Natural killer cell treated with Interleukin-12 subunit alpha and Interleukin-12 subunit beta and Interleukin-15 and Interleukin-18, amount 100 ng/mL, for 72 hours (primary cell): ENCODE results near the gene POLR3H. TPM values are rescaled to one million over a fixed set of nuclear protein-coding genes. Genes with fewer than 3 reads are reported as not detected.
A peak's percentile ranks its signal among the peaks of the same experiment; 100 is the strongest.

Experiments used
- ATAC-seq, 2 donors: fragments of 150-1000 bp; cut with Tn5 transposase in 1 of 2; sonication (Bioruptor Pico), chemical (Tn5 transposase) in 1 of 2; 2 replicates each; pipeline ENCODE4 v1.10.0; 2021
- DNase-seq: peaks from one replicate; pipeline ENCODE4 v3.0.0; 2022; ENCODE audit warnings: low spot score
- H3K27ac Mint-ChIP-seq, 2 donors: 1 replicate in 1 of 2; 2 replicates in 1 of 2; pipeline ENCODE4 v1.8.0; 2022; ENCODE audit warnings: mixed read lengths in 2 of 2, mild to moderate bottlenecking in 1 of 2, moderate library complexity in 1 of 2
- H3K27me3 Mint-ChIP-seq, 2 donors: 1 replicate in 1 of 2; 2 replicates in 1 of 2; pipeline ENCODE4 v1.8.0; 2022; ENCODE audit warnings: mixed read lengths in 2 of 2
- H3K36me3 Mint-ChIP-seq: one replicate; pipeline ENCODE4 v1.8.0; 2022; ENCODE audit warnings: mixed read lengths
- H3K4me1 Mint-ChIP-seq, 2 donors: 1 replicate in 1 of 2; 2 replicates in 1 of 2; pipeline ENCODE4 v1.8.0; 2022; ENCODE audit warnings: low read depth in 2 of 2, mixed read lengths in 2 of 2, mild to moderate bottlenecking in 1 of 2
- H3K4me3 Mint-ChIP-seq: one replicate; pipeline ENCODE4 v1.8.0; 2022; ENCODE audit warnings: mixed read lengths
- H3K9me3 Mint-ChIP-seq: 2 replicates; pipeline ENCODE4 v1.8.0; 2022; ENCODE audit warnings: mixed read lengths
- total RNA-seq, 2 donors: library from RNA; stranded (reverse); gene quantifications; one replicate each; pipeline ENCODE4 v1.2.3, GENCODE V29; 2022

POLR3H gene
- total RNA-seq, 2 donors from 2014 or later: 42.5 to 84.0 TPM

DNA sequence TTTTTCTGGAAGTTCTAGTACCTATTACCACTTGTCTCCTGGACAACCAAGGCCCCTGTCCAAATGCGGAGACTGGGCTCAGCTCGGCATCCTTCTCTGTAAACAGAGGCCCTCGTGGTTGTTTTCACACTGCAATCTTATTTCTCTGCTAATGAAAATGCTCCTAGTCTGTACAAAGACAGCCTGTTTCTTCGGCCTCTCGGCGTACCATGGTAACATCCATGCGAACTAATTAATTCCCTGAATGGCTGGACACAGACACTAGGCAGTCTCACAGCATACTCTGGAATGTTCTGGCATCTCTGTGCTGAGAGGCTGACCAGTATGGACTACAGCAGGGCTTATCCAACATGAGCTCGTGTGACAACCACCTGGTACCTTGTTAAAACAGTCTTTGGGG, 5.7 kb downstream of the POLR3H start:
- DNase-seq: no peak
- Mint-ChIP-seq H3K9me3 (no peaks in the 10 kb centered on the region), H3K4me3 (no peak overlapping the region), H3K27ac (no peak overlapping the region), H3K36me3 (no peaks in the 10 kb centered on the region), H3K4me1 (peaks cover 17 to 24% of the 10 kb centered on the region in 2 donors), H3K27me3 (no peaks in the 10 kb centered on the region)
- no peak for ATAC-seq

DNA sequence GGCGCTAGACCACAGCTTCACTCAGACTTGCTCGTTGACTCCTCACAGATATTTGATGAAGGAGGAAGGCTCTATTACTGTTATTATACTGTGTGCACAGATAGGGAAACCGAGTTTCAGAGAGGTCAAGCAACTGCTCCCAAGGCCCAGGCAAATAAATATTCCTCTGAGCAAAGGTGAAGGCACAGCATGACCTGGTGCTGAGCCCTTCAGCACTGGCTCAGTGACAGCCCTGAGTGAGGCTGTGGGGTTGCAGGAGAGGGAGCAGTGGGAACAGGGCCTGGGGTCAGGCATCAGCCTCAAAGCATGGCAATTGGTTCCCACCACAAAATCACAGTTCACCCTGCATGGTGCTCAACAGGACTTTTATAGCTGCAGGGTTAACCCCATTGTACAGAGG, 7.1 kb downstream of the POLR3H start:
- no peak for DNase-seq
- H3K27me3 Mint-ChIP-seq: no peaks in the 10 kb centered on the region
- ATAC-seq: no peak
- peaks cover 11 to 17% of the 10 kb centered on the region in 2 donors for H3K4me1 Mint-ChIP-seq
- H3K9me3 Mint-ChIP-seq: no peaks in the 10 kb centered on the region
- no peak overlapping the region for H3K4me3 Mint-ChIP-seq
- H3K27ac Mint-ChIP-seq: no peak overlapping the region
- H3K36me3 Mint-ChIP-seq: no peaks in the 10 kb centered on the region

- Mint-ChIP-seq H3K4me1 (peaks cover 4 to 11% of the 10 kb centered on the region in 2 donors), H3K27ac (no peak overlapping the region), H3K4me3 (no peak overlapping the region), H3K27me3 (no peaks in the 10 kb centered on the region), H3K36me3 (no peaks in the 10 kb centered on the region), H3K9me3 (no peaks in the 10 kb centered on the region)
- DNase-seq (no peak), ATAC-seq (no peak)
These were observed 9.0 kb downstream of the POLR3H start for GRCh38 chr22:41535244-41535643.

- H3K27ac Mint-ChIP-seq: no peak overlapping the region
- no peaks in the 10 kb centered on the region for H3K36me3 Mint-ChIP-seq
- peaks cover 4 to 5% of the 10 kb centered on the region in 2 donors for H3K4me1 Mint-ChIP-seq
- H3K27me3 Mint-ChIP-seq: no peaks in the 10 kb centered on the region
- H3K9me3 Mint-ChIP-seq: no peaks in the 10 kb centered on the region
- ATAC-seq: no peak
- no peak overlapping the region for H3K4me3 Mint-ChIP-seq
- no peak for DNase-seq
These were observed 10.1 kb downstream of the POLR3H start for GRCh38 chr22:41534219-41534618.

- peaks cover 4 to 5% of the 10 kb centered on the region in 2 donors for H3K4me1 Mint-ChIP-seq
- DNase-seq (peak; percentile 78), ATAC-seq (peak; percentile 67 to 72)
- no peaks in the 10 kb centered on the region for H3K27me3 Mint-ChIP-seq
- peaks cover 6% of the 10 kb centered on the region for H3K36me3 Mint-ChIP-seq
- H3K9me3 Mint-ChIP-seq: no peaks in the 10 kb centered on the region
- H3K4me3 Mint-ChIP-seq: no peak overlapping the region
- no peak overlapping the region for H3K27ac Mint-ChIP-seq
These were observed 11.1 kb downstream of the POLR3H start for GRCh38 chr22:41532908-41533825.

DNA sequence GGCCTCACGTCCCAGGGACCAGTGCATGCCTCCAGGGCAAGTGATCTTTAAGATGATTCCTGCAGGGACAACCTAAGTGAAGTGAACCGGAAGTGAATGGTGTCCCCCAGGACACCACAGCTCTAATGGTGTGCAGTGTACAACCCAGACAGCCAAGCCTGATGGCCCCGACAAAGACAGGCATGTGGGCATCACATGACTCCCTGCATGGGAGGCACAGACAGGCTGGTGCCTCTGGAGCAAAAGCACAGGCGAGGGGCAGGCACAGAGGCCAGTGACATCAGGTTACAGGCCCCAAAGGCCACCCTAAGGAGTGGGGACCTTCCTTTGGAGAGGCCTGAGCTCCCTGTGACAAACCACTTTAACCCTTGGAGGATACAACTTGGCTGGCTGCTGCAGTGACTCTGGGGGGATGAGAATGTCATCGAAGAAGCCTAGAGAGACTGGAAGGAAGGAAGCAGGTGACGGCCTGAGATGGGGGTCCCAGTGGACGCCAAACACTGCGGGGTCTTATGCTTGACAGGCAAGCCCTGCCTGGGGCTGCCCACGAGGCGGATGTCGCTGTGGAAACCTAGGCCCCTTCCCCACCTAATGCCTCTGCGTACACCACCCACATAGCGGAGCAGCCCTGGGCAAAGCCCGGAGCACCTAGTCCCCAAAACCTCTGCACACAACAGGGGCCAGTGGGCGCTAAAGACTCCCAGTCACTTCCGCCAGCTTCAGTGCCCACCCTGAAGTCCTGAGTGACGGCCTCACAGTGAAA, 12.4 kb downstream of the POLR3H start:
- no peak for DNase-seq

DNA sequence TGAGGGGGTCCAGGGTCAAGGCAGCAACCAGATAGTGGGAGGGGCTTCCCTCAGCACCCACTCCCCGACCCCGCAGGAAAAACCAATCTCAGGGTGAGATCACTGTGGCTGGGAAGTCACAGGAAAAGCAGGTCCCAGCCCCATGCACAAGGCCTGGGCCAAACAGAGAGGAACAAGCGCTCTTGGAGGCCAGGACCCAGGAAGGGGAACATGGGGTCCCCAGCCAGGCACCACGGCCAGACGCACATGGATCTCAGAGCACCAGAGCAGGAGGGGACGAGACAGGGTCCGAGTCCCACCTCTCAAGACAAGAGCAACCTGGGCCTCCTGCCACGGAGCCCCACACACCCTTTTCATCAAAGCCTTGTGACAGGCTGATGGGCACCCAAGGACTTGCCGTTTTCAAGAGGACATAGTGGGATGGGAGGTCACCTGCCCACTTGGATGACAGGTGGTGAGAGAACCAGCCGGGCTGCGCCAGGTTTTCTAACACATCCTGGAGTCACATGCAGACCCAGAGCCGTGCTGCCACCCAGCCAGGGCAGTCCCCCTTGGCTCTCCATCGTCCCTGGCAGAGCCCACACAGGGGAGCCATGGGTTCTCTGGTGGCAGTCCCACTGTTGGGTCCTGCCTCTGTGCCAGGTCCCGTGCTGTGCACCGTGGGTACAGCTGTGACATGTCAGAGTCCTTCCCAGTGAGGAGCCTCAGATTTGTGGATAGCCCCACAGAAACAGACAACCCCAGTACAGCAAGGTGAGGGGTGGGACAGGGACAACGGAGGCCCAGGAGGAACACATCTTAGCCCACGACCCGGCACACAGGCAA, 13.2 kb downstream of the POLR3H start:
- no peaks in the 10 kb centered on the region for H3K9me3 Mint-ChIP-seq
- H3K4me3 Mint-ChIP-seq: no peak overlapping the region
- no peak for ATAC-seq
- H3K27ac Mint-ChIP-seq: peak overlapping the region in 1 of 2 donors; percentile 43
- no peaks in the 10 kb centered on the region for H3K27me3 Mint-ChIP-seq
- H3K4me1 Mint-ChIP-seq: peaks cover 4 to 9% of the 10 kb centered on the region in 2 donors
- peaks cover 6% of the 10 kb centered on the region for H3K36me3 Mint-ChIP-seq
- DNase-seq: no peak

More for the DNA sequence above, 12.4 kb downstream of the POLR3H start:
- H3K9me3 Mint-ChIP-seq: no peaks in the 10 kb centered on the region
- no peaks in the 10 kb centered on the region for H3K27me3 Mint-ChIP-seq
- ATAC-seq: no peak
- no peak overlapping the region for H3K27ac Mint-ChIP-seq
- H3K4me3 Mint-ChIP-seq: no peak overlapping the region
- peaks cover 6% of the 10 kb centered on the region for H3K36me3 Mint-ChIP-seq
- peaks cover 4 to 5% of the 10 kb centered on the region in 2 donors for H3K4me1 Mint-ChIP-seq

- no peaks in the 10 kb centered on the region for H3K9me3 Mint-ChIP-seq
- H3K4me1 Mint-ChIP-seq: peaks cover 4 to 11% of the 10 kb centered on the region in 2 donors
- no peaks in the 10 kb centered on the region for H3K27me3 Mint-ChIP-seq
- H3K4me3 Mint-ChIP-seq: no peak overlapping the region
- ATAC-seq (no peak), DNase-seq (no peak)
- H3K27ac Mint-ChIP-seq: no peak overlapping the region
- H3K36me3 Mint-ChIP-seq: peaks cover 6% of the 10 kb centered on the region
These were observed 15.2 kb downstream of the POLR3H start for GRCh38 chr22:41528938-41529561.

GRCh38 chr22:41528132-41528766, 16.0 kb downstream of the POLR3H start:
- H3K27me3 Mint-ChIP-seq: no peaks in the 10 kb centered on the region
- no peak overlapping the region for H3K27ac Mint-ChIP-seq
- ATAC-seq (no peak), DNase-seq (no peak)
- H3K36me3 Mint-ChIP-seq: peaks cover 6% of the 10 kb centered on the region
- no peaks in the 10 kb centered on the region for H3K9me3 Mint-ChIP-seq
- H3K4me1 Mint-ChIP-seq: peaks cover under 1 to 9% of the 10 kb centered on the region in 2 donors
- no peak overlapping the region for H3K4me3 Mint-ChIP-seq

DNA sequence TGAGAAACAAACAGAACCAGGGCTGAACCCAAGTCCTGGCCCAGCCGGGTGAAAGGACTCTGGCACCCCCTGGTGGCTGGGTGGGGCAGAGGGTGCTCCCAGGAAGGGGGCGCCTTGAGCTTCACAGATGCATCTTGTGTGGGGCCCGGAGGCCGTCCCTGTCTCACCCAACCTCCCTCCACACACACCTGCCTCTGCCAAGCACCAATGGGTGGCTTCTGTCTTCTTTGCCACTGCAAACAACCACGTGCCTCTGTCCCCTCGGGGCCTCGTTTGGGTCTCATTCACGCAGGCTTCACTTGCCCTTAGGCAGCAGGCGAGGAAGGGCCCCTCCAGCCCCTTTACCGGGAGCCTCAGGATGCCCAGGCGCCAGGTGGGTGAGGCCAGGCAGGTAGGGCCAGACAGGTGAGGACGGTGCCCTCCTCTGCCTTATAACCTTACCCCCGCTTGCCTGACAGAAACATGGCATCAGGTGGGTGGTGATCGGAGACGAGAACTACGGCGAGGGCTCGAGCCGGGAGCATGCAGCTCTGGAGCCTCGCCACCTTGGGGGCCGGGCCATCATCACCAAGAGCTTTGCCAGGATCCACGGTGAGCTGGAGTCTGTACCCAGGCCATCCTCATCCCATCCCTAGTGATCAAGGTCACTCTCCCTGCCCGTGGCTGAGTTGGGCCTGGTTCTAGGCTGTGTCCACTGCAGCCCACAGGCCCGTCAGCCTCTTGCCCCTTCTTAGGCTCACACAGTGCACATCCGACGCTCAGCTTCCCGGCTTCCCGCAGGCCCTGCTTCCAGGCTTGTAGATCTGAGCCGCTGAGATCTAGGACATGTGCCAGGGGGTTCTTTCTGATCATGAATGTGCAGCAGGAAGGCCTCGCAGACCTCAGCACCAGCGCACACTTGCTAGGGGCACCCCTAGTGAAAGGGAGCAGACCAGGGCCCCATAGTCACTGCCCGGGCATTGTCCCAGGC, 17.2 kb downstream of the POLR3H start:
- Mint-ChIP-seq H3K4me3 (no peak overlapping the region), H3K9me3 (no peaks in the 10 kb centered on the region), H3K36me3 (peaks cover 6% of the 10 kb centered on the region), H3K4me1 (peaks cover 0 to 9% of the 10 kb centered on the region in 2 donors), H3K27me3 (no peaks in the 10 kb centered on the region), H3K27ac (no peak overlapping the region)
- DNase-seq (no peak), ATAC-seq (peak; percentile 60 to 71)

DNA sequence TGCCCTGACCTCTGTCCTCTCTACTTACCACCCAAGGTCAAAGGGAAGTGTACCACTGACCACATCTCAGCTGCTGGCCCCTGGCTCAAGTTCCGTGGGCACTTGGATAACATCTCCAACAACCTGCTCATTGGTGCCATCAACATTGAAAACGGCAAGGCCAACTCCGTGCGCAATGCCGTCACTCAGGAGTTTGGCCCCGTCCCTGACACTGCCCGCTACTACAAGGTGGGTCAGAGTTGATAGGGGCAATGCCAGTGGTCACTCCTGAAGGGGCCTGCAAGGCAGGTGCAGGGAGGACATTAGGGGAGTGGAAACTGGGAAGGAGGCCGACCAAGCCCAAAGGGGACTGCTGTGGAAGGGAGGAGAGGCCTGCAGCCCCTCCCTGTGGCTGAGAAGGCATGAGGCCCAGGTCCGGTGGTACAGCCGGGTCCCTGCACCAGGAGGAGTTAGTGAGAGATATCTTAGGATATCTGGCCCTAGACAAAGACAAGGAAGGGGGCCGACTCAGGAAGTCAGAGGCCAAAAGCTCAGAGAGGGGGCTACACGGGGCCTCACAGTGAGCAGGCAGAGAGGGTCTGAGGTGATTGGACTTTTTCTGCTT, 17.9 kb downstream of the POLR3H start:
- Mint-ChIP-seq H3K4me1 (peaks cover 0 to 9% of the 10 kb centered on the region in 2 donors), H3K27me3 (no peaks in the 10 kb centered on the region), H3K9me3 (no peaks in the 10 kb centered on the region), H3K27ac (peak overlapping the region in 1 of 2 donors; percentile 51), H3K4me3 (no peak overlapping the region), H3K36me3 (peaks cover 6% of the 10 kb centered on the region)
- ATAC-seq (no peak), DNase-seq (no peak)
